HG03045 (cell line): Measurements from ENCODE around the gene LRRC71.

ENCODE experiments used
- ATAC-seq: cut with Tn5 transposase; IDR thresholded peaks from one replicate; pipeline ENCODE4 v1.9.1; 2021; ENCODE audit warnings: mild to moderate bottlenecking, moderate library complexity; ENCODE audit not compliant: unreplicated experiment

Gene LRRC71

DNA sequence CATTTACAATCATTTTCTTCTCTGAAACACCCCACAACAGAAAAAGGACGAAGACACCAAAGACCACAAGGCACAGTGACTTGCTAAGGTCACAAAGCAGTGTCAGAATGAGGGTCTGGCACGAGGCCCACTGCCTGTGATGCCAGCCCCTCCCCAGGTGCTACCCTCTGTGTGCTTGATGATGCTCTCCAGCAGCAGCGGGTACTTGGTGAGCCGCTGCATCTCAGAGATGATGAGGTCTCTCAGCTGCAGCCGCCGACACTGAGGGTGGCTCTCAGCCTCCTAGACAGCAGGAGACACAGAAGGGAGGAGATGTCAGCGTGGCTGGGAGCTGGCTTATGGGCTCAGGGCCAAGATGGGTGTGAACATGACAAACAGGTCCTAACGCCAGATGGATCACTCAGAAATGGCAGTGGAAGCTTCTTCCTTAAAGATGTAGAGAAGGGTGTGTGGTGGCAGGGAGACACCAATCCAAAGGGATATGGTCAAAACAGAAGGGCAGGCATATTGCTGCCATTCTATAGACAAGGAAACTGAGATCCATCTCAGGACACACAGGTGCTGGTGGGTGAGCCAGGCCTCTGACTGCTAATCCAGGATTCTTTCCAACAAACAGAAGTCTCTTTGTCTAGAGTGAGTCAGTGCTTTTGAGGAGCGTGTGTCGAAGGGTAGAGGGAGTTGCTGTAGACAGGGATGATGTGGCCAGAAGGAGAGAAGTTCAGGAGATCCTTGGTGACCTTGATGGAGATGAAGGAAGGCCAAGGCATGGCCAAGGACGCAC, 25.6 kb downstream of the LRRC71 start:
- no peak for ATAC-seq

DNA sequence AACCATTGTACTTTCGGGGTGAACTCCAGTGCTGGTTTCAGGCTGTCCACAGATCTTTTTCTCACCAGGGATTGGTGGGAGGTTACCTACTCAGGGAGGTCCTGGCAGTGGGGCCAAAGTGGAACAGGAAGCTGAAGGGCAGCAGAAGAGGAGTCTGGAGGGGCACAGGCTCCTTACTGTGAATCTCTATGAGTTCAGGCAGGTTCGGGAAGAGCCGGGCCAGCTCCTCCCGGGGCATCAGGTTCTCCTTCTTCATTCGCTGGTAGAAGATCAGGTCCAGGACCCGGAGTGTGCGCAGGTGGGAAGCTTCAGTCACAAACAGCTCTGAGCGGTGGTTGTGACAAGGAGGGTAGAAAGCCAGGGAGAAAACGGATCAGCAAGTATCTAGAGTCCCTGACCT, 26.7 kb downstream of the LRRC71 start:
- ATAC-seq = no peak

DNA sequence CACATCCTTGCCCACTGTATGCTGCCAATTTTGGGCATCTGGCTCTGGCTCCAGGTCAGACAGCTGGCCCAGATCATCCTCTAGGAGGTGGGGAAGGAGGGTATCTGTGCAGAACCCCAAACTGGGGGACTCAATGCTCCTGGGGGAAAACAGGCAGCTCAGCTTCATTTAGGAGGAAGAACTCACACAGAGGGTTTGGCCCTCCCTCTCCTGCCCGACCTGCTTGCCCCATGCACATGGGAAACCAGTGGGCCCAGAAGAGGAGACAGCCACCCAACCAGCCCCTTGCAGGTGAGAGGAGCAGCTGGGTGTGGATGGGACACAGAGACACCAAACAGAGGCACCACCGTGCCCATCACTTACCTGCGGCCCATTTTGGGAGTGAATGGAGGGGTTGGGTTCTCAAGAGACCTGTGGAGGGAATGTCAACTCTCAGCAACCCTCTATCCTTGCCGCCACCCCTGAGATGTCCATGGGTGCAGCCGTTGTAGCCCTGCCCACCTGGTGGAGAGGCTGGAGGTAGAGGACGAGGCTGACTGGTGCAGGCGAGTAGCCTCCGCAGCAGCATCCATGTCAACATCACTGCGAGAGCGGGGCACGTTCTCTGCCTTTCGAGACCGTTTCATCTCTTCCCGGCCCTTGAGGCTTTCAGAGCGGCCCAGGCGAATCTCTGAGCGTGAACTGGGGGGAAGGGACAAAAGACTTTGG, 27.5 kb downstream of the LRRC71 start:
- no peak for ATAC-seq

DNA sequence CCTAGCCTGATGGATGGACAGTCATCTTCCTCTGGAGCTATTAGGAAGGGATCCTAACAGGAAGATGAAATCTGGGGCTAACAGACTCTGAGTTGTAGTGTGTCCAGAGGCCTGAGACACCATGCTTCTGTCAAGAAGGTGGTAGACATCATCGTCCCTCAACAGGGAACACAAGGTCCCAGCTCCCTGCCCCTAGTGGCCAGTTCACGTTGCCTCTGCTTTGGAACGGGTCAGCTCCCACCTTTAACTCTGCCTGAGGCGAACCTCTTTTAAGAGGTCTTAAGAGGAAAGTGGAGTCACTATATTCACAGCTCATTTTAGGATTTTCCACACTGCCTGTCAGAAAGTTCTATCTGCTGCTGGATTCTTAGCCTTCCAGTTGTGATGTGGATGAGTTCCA, 28.3 kb downstream of the LRRC71 start:
- no peak for ATAC-seq

DNA sequence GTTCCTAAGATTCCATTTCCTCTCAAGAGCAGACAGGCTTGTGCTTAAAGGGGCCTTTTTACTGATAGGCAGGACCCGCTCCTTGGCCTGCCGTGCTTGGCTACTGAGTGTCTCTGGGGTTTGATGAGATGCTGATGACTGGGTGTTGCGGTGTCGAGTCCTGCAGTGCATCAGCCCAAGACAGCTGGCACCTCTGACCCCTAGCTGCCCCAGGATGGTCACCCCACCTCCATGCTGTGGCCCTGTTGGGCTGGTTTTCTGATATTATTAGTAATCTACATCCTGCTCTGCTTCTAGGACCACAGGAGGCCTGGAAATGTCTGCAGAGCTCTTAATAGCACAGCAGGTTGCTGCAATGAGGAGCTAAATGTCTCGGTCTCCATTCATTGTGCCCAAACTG, 28.7 kb downstream of the LRRC71 start:
- ATAC-seq = no peak

DNA sequence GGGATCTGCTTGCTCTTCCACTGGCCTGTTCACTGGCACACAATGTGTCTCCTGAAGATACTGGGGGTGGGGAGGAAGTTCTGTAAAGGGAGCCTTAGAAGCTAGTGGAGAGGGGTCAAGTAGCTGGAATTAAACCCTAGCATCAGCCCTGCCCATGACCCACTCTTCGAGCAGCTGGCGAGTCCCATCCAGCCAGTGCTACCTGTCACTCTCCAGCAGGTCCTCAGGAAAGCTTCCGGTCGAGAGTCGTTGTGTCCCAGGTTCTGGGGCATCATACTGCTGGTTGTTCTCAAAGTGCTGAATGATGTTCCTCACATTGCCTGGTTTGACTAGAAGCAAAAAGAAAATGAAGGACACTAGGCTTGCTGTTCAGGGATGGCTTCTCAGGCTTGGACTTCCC, 30.9 kb downstream of the LRRC71 start:
- ATAC-seq = no peak

DNA sequence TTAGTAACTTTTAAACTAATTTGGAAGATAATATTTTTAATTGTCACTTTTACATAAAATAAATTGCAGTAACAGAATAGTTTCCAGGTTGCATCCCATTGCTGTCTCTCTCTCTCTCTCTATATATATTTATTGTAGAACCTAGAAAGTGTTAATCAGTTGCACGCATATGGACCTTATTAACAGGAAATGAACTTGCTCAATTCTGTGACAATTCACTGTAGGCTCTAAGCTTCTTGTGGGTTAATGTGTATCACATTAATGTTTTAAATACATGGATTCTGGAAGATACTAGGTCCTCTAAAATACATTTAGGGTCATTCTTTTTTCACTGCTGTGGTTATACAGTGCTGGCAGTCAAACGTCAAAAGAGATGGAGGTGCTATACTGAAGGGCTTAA, 33.1 kb downstream of the LRRC71 start:
- no peak for ATAC-seq

DNA sequence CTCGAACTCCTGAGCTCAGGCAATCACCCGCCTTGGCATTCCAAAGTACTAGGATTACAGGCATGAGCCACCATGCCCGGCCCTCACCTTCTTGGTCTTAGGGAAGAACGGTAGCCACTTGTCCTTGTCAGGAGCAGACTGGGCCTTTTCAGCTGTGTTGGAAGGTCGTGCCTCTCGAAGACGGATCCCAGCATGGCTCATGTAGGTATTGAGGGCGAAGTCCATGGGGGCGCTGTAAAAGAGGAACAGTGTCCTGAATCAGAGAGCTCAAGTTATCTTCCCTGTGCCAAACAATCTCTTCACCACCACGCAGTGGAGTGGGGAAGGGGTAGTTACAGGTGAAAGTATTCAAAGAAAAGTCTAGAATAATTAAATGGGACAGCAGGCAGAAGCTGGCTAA, 35.9 kb downstream of the LRRC71 start:
- ATAC-seq = no peak

DNA sequence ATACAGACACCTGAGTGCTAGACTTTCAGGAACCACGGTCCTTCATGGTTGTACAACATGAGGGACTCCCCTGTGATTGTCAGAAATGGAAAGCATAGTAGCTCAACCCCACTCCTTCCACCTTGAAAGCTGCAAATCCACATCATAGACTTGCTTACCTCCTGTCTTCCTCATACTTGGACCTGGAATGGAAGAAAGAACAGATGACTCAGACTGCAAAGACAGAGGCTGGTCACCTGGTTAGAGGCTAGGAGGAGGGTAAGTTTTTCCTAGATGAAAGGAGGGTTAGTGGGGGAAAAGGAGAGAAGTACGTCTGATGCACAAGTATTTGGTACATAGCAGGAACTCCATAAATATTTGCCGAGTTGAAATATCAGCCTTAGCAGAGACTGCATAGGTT, 37.2 kb downstream of the LRRC71 start:
- ATAC-seq = no peak

DNA sequence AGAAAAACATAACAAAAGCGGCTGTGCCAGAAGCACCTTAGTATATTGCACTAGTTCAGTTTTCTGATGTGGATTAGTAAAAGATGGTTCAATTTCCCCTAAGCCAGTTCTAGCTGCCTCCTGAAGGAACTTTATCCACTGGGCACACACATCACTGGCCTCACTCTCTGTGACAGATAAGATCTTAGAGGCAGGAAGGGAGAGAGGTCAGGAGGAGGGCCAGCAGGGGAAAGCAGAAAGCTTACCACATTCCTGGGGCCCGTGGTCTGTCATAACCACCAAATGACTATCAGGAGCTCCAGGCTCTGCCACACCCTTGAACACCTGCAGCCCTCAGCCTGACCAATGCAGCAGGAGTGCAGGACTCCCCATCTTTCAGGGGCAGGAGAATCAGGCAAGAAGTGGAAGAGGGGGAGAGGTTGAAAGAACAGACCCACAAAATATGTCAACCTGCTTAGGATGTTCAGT, 37.8 kb downstream of the LRRC71 start:
- ATAC-seq = no peak

DNA sequence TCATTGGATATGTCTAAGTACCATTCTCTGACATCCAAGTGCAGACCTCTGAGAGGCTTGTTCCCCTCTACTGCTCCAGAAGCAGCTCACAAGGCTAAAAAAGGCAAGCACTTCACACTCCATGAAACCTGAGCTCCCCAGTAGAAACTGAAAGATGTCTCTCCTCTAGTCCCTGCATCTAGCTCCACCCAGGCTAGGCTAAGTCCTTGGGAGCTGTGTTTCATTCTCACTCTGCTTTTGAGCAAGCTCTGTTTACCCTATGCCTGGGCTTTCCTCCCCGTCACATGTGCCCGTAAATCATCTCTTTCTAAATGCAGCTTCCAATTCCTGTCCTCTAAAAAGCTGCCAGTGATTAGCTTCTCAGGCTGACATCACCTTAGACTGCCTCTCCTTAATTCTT, 39.0 kb downstream of the LRRC71 start:
- ATAC-seq = no peak

DNA sequence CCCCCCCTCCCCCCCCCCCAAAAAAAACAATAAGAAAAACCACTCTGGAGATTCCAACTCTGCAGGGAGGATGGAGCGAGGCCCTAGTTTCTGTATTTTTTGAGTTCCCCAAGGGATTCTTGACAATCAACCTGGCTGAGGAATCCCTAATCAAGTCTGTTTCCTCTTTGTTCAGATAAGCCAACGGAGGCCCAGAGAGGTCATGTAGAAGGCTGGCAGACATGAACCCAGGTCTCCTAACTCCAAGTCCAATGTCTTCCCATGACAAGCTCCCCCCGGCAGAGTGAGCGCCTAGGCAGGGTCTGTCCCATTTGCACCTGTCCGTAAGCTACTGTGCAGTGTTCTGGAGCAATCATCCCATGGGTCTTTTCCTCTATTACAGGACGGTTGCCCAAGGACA, 39.5 kb downstream of the LRRC71 start:
- no peak for ATAC-seq

DNA sequence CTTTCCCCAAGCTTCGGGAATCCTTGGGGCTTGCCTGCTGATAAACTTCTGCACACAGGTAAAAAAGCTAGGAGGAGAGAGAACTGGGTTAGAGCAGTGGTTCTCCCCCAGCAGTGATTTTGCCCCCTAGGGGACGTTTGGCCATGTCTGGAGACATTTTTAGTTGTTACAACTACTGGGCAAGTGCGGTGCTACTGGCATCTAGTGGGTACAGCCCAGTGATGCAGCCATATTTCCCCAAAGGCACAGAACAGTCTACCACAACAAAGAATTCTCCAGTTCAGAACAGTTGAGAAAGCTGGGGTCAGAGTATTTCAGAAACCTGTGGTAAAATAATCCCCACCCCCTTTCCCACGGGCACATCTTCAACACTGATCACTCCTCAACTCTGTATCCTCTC, 41.3 kb downstream of the LRRC71 start:
- no peak for ATAC-seq

DNA sequence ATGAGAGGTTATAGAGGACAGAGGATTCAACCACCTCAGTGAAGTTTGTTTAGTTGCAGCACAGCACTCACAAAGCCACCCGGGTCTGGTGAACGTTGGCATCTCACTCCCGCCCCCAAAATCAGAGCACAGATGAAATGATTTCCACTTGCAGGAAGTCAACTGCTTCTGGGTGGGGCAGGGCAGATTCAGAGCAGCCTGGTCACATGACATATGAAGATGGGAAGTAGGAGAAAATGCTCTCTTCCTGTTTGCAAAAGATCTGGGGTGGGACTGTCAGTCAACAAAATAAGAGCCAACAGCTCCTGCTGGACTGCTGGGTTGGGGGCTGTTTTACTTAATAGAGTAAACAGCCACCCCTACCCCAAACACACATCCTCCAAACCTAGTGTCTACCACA, 43.2 kb downstream of the LRRC71 start:
- ATAC-seq = no peak

DNA sequence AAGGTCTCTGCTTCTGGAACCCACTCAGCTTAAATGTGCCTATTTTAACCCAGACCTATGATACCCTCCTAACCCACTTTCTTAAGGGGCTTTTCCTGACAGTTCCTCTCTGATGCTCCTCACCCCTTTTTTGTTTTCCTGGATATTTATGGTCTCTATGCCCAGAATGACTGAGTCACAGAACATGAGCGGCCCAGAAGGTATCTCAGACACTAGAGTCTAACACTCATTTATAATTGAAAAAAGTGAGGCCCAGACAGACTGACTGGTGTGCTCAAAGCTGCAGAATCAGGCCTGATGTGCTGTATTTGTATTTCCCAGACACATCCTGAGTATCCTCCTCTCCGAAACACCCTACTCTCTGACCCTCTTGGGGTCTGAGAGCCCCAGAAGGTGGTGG, 44.0 kb downstream of the LRRC71 start:
- no peak for ATAC-seq

DNA sequence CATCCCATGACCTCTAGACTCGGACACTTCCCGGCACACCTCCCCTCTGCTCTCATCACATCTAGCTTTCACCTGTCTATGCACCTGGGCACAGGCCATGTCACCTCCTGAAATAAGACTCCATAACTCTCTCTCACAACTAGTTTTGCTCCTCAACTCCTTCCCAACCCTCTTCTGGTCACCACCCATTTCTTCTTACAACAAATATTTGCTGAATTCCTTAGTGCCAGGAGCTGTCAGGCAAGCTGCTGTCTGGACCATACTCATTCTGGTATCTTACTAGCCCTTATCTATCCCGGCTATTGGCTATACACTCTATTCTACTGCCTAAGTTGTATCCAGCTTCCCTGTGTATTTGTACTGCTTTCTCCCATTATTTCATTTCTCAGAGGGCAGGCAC, 49.1 kb downstream of the LRRC71 start:
- ATAC-seq = no peak

DNA sequence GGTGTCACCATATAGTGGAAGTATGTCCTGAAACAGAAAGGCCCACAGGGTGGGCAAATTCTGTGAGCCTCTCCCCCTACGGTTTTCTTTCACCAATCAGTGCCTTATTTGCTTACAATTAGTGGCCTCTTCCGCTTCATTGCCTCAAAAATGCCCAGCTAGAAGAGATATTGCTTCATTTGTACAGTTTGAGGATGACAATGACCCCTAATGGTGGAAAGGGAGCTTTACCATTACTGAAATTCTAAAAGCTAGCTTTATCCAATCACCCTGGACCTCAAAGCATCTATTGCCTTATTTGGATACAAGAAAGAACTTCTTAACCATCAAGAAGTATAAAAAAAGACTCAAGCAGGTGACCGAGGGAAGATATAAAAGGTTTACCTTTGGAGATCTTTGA, 49.6 kb downstream of the LRRC71 start:
- no peak for ATAC-seq

DNA sequence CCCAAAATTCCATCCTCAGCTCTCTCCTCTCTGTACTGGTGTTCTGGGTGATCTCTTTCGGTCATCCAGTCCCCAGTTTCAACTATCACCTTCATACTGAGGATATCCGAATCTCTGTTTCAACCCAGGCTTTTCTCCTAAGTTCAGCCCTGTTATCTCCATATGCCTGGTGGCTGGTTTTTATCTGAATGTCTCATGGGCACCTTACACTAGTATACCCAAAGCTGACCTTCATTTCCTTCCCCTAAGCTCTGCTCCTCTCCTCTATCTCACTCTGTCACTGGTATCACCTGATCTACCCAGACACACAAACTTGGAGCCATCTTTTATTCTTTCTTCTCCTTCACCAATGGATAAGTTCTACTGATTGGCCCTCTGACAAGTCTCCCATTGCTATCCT, 53.0 kb downstream of the LRRC71 start:
- no peak for ATAC-seq

DNA sequence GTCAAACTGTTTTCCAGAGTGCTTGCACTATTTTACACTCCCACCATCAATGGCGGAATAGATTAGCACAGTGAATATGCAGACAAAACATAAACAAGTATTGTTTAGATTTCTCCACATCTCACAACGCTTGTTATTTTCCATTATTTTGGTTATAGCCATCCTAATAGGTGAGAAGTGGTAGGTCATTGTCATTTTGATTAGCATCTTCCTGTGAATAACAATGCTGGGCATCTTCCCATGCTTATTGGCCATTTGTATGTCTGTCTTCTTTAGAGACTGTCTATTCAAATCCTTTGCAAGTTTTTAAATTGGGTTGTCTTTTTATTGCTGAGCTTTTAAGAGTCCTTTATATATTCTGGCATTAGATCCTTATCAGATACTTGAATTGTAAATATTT, 54.7 kb downstream of the LRRC71 start:
- ATAC-seq = no peak

DNA sequence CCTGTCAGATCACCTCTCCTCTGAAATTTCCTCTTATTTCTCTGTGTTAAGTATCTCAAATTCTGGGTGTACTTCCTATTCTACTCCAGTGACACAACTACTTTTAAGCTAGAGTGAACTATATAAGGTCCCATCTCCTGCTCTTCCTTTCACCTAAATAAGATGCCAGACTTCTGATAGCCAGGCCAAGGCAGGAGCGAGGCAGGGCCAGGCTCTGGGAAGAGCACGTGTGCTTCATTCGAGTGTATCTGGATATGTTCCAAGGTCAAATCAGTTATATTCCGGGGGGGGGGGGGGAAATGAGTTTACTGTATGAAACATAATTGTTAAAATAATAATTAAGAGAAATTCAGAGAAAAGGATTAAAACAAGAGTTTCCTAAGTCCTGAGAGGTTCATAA, 60.1 kb downstream of the LRRC71 start:
- no peak for ATAC-seq
